Glomerular visceral epithelial cell (primary cell): Measurements from ENCODE around the gene STT3A.
A peak's percentile ranks its signal among the peaks of the same experiment; 100 is the strongest.

Source experiments
- DNase-seq: peaks from one replicate; pipeline ENCODE4 v3.0.0-alpha.2; 2016; ENCODE audit errors: extremely low spot score

Gene STT3A

DNA sequence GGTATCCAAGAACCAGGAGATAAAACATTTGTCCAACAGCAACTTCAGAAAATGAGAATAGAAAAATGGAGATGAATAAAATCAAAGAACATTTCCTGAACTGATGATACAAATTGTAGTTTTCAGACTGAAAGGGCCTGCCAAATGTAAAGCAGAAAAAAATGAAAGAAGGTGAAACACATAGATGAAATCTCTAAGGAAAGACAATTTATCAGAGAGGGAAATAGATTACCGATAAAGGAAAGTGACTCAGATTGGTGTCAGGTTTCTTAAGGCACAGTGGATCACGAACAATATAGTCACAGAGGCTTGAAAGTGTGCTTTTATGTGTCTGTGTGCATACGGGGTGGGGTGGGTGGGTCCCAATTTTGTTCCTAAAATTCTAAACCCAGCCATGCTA, 4.1 kb upstream of the STT3A start:
- no peak for DNase-seq

DNA sequence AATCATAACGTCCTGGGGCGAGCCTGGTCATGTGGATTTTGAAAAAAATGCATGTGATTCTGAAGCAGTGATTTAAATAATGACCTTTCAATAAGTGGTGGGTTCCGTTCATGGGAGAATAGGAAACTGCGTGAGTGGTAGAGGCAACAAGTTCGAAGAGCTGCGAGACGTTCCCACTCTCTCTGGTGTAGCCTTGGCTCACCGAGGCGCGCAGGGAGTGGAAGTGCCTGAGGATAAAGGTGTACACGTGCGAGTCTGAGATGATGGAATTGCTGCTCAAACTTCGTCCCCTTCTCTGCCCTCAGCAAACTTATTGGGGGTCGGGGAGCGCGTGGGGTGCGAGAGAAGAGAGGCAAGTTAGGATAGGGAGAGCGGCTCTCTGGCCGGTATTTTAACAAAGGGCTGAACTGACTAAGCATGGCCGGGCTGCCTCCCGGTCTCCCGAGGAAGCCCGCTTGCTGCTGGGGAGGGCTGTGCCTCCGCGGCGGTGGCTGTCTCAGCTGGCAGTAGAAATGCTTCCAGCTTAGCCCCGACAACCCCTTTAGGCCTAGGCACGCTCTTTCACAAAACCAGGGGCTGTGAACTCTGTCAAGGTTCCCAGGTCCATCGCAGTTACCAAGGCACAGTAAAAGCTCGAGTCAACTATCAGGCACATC, 875 bp upstream of the STT3A start:
- DNase-seq = peak; percentile 22

DNA sequence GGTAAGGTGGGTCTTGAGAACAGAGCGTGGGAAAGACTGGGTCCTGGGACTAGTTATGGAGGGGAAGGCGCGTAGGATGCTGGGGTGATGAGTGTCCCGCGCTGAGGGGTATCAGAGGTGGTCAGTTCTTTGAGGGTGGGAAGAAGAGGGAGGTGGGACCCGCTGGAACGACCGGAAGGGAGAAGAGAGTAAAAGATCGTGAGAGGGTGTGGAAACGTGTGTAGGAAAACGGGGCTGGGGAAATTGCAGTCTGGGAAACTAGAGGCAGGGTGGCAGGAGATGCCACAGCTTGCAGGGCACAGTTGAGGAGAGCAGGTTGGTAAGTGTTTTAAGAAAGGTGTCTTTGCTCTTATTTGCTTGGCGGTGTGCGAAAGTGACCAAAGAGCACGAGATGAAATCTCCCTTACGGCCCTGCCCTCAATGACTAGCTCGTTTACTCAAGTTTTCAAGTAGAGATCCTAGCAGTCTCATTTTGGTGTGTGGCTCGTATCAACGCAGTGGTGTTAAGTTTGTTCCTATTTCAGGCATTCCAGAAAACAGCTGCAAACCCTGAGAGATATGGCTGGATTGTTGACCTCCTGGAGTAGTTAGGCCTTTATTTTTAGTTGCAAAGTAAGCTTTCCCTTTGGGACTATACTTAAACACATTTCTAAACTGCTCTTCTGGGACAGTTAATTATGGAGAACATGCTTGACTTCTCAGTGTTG, 615 bp downstream of the STT3A start:
- peak; percentile 58 for DNase-seq

DNA sequence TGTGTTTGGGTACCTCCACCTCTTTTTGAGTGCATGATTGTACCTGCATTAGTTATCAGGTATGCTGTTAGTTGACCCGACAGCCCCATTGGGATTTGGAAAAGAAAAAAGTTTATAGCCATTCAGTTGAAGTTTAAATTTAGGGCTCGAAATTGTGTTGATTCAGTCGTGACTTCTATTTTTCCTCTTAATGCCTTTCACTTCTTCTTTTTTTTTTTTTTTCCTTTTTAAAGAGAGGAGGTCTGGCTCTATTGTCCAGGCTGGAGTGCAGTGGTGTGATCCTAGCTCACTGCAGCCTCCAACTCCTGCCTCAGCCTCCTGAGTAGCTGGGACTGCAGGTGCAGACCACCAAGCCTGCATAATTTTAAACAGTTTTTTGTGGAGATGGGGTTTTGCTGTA, 2.3 kb downstream of the STT3A start:
- DNase-seq = no peak

DNA sequence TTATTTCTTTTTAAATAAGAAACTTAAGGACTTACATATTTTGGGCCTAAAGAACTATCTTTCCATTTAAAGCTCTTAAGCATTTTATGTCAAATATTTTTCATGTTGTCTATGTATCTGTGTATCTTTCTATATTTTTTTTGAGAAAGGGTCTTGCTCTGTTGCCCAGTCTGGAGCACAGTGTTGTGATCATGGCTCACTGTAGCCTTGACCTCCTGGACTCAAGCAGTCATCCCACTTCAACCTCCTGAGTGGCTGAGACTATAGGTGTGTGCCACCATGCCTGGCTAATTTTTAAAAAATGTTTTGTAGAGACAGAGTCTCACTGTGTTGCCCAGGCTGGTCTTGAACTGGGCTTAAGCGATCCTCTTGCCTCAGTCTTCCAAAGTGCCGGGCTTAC, 8.0 kb downstream of the STT3A start:
- DNase-seq = no peak

DNA sequence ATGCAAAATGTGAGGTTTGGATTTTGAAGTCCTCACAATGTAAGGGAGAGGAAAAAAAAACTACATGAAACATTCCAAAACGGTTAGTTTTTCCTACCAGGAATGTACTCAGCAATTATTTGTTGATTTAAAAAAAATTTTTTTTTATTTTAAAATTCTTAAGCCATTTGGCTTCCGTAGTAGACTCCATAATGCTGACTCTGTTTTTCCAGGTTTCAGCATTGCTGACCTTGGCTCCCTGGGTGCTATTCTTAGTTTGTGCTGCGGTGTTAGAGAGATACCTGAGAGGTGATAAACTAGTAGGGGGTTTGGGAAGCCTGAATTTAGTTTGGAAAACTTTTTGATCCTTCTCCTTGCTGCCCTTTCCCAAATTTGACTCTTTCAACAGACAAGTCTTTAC, 10.6 kb downstream of the STT3A start:
- DNase-seq = no peak

DNA sequence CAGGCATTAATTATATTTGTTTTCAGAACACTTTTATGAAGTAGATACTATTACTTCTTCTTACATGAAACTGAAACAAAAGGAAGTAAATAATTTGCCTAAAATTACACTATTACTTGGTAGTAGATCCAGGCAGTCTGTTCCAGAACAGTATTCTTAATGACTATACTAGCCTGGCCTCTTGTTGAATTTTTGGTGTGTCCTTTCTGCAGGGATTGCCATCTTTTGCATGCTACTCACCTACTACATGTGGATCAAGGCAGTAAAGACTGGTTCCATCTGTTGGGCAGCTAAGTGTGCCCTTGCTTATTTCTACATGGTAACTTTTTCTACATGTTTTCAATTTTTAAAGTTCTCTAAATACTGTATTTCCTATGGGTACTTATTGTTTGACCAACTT, 12.8 kb downstream of the STT3A start:
- no peak for DNase-seq

DNA sequence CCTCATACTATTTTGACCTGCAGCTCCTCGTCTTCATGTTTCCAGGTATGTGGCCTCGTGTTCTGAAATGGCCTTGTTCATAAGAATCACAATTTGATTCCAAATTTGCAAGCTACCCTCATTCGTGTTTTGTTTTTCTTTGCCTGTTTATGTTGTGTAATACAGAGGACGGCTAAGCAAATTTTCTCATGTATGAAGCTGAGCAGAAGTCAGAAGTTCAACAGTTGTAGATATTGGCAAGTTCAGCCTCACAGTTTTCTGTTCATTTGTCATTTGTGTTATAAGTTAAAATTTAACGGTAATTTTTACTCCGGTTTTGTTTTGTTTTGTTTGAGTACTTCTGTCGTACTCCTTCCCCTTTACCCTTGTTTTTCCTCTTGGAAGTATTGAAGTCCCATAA, 16.9 kb downstream of the STT3A start:
- DNase-seq = no peak

DNA sequence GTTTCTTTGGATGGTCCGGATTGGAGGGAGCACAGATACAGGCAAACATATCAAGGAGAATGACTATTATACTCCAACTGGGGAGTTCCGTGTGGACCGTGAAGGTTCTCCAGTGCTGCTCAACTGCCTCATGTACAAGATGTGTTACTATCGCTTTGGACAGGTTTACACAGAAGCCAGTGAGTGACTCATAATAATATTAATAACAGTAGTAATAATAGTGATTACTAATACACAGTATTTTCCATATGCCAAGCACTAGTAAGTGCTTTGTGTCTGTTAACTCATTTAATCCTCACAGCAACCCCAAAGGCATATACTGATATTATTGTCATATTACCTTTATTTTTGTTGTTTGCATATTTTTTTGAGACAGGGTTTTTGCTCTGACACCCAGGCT, 25.7 kb downstream of the STT3A start:
- no peak for DNase-seq

DNA sequence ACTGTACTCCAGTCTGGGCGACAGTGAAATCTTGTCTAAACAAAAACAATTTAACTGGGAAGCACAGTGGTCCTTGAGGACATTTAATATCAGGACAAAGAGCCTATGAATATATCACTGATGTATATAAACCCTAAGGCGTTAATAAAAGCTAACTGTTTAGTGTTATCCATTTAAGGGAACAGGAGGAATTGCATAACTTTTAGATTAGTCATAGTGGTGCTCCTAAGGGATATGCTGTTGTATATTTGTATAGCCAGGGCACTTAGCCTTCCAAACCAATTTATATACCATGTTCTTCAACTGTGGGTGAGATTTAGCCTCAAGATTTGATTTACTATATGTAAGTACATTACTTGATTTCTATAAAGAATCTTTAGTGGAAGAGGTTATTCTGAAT, 29.3 kb downstream of the STT3A start:
- DNase-seq = peak; percentile 23

DNA sequence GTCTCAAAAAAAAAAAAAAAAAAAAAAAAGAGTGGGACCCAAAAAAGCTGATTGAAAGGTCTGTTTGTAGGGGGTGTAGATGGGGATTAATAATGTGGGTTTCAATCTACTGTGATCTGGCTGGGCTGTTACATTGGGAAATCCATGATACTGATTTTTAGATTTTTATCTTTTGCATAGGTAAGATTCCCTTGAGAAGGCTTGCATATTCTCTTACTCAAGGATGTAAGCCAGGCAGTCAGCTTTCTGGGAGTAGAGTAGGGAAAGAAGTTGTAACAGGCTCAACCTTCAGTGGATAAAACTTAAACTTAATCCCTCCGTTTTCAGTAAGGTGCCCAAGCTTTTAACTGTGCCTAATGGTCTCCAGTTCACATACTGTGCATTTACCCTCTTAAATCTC, 30.4 kb downstream of the STT3A start:
- DNase-seq = no peak

DNA sequence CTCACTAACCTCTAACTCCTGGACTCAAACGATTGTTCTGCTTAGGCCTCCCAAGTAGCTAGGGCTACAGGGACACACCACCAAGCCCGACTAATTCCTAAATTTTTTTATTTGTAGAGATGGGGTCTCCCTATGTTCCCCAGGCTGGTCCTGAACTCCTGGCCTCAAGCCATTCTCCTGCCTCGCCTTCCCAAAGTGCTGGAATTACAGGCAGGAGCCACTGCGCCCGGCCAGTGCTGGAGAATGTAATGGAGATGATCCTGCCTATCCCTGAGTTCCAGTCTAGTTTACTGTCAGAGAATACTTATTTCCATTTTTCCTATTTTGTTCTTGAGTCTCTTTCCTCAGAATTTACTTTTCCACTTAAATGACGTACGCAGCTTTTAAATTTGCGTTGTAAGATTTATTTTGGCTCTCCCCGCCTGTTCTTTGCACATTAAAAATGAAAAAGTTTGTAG, 32.1 kb downstream of the STT3A start, which contains the start of gene CHEK1:
Gene CHEK1 (plus strand): TSS at position 408 of the 458 bp plus-strand sequence. CDS start 1,606 bp downstream, outside the sequence.
- DNase-seq = no peak

DNA sequence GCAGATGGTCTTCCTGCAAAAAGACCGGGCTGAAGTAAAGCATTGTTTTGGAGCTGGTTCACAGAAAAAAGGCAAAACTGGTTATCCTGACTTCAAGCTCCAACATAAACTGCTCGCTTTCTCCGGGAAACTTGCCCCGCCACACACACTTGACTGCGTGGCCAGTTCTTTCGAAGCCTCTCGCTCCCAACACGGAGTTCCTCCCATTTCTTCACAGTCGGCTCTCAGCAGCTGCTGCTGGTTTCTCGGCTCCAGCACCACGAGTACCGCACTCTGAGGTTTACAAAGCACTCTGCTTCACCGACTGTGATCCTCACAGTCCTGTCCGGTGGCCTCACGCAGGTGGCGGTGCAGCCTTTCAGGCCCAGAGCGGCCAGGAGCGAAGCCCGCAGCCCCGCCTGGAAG, 32.6 kb downstream of the STT3A start:
- no peak for DNase-seq

DNA sequence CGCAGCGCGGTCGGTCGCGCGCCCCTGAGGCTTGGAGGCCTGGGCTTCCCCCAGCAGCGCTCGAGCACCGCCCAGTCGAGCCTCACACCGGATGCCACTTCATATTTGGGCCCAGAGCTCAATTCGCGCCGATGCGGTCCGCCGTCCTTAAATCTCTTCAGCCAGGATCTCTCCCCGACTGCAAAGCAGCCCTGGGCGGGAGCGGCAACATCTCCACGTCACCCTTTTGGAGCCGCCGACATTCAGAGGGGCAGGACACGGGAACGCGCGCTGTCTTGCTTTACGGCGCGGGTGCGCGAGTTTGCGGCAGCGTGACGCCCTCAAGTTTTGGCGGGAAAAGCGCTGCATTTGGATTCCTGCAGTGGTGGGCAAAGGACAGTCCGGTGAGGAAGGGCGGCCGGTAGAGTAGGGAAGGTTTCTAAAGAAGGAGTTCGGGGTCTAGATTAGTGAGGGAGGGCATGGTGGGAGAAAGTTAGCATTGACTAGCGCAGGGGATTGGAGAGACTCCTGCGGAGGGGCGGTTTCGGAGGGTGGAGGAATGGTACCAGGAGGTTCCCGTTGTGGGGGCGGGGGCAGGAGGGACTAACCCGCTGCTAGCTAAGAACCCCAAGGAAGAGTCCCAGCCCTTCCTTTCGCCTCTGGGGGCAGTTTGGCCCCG, 33.1 kb downstream of the STT3A start:
- DNase-seq = peak; percentile 91

DNA sequence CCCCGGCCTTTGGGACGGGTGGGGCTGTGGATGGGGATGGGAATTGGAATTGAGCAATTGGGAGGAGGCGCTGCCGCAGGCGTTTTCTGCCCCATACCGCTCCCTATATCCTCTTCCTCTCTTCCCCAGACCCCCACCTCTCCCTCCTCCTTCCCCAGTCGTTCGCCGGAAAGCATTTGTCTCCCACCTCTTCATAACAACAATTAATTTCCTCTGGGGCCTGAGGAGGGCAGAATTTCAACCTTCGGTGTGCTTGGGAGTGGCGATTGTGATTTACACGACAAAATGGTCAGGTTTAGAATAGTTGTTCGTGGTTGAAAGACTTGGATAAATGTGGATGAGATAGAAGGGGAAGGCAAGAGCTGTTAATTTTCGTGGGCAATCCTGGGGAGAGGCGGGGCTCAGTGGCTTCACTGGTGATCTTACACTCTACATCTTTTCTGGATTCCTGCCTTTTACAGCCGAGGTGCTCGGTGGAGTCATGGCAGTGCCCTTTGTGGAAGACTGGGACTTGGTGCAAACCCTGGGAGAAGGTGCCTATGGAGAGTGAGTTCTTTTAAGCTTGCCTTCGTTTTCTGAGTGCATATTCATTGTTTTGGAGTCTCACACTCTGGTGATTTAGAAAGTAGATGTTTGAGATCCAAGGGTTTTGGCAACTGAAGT, 33.8 kb downstream of the STT3A start:
- peak; percentile 92 for DNase-seq

DNA sequence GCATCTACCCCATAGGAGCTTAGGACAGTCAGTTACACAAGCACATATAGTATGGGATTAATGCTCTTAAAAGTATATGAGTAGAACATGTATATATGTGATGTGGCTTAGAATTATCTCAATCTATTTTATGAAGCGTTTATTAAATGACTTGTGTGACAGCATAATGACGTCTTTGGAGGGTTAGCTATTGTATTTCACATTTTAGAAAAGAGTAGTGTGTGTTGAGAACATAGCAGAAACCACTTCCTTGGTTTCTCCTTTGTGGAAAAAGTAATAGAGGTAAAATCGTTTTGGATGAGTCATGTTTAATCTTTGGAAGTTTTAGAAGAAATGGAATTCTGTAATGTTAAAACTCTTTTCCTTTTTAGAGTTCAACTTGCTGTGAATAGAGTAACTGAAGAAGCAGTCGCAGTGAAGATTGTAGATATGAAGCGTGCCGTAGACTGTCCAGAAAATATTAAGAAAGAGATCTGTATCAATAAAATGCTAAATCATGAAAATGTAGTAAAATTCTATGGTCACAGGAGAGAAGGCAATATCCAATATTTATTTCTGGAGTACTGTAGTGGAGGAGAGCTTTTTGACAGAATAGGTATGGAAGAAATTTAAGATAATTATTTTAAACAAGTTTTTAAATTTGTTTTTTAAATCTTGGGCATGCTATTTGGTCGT, 34.7 kb downstream of the STT3A start:
- DNase-seq = no peak

DNA sequence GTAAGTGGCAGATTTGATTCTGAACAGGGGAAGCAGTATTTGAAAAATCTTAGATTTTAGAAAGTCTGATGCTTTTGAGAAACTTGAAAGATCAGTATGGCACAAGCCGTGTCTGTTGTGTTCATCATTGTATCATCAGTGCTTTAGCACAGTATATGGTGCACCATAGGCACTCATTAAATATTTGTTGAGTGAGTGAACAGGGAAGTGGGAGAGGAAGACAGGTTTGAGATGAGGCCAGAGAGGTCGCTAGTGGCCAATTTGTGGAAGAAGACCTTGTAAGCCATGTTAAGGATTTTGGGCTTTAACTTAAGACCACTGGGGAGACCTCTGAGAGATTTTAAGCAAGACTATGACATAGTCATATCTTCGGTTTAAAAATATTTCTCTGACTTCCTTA, 45.2 kb downstream of the STT3A start:
- DNase-seq = no peak

DNA sequence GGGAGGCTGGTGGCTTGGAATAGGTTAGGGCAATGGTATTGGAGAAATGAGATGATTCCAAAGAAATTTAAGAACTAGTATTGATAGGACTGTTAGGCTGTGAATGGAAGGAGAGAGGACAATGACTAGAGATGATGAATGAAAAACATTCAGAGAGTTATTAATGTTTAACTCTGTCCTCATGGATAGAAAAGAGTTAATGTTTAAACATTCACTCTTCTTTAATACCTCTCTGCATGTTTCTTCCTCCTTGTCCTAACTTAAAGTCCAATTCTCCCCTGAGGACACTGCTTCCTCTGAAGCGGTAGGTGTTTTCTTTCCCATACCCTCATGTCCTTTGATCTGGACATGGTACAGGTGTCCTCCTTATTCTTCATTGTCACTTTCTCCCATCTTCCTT, 45.7 kb downstream of the STT3A start:
- DNase-seq = no peak

DNA sequence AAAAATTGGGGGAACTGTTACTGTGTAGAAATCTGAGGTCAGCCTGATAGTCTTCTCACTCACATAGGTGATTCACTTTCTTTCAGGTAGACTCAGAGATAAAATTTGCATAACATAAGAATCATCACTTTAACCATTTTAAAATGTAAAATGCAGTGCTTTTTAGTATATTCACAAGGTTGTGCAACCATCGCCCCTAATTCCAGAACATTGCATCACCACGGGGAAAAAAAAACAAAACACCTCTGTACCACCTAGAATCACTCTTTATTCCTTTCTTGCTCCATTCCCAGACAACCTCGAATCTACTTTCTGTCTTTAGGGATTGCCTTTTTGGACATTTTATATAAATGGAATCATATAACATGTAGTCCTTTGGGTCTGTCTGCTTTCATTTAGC, 53.2 kb downstream of the STT3A start:
- no peak for DNase-seq

DNA sequence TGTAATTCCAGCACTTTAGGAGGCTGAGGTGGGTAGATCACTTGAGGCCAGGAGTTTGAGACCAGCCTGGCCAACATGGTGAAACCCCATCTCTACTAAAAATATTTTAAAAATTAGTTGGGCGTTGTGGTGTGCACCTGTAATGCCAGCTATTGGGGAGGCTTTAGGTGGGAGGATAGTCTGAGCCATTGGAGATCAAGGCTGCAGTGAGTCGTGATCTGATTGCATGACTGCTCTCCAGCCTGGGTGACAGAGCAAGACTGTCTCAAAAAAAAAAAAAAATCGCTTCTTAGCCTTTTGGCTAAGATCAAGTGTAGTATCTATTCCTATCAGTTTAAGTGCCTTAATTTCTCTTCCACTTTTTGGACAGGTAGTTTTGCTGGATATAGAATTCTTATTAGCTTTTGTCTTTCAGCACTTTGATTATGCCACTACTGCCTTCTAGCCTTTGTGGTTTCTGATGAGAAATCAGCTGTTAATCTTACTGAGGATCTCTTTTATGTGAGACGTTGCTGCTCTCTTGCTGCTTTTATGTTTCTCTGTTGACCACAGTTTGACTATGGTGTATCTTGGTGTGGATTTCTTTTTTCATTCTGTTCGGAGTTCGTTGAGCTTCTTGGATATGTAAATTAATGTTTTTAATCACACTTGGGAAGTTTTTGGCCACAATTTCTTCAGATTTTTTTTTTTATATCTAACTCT, 57.0 kb downstream of the STT3A start:
- DNase-seq = no peak

DNA sequence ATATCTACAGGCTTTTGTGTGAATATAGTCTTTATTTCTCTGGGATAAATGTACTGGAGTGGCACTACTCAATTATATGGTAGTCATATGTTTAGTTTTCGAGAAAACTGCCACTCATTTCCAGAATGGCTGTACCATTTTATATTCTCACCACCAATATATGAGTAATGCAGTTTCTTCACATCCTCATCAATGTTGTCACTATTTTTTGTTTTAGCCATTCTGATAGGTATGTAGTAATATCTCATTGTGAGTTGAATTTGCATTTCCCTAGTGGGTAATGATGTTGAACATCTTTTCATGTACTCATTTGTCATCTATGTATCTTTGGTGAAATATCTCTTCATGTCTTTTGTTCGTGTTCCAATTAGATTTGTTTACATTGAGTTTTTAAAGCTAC, 70.0 kb downstream of the STT3A start:
- no peak for DNase-seq
